Smooth muscle cell (in vitro differentiated cells): ENCODE measurements around the gene ANK3. TPM values are rescaled to one million over a fixed set of nuclear protein-coding genes. Genes with fewer than 3 reads are reported as not detected.

Source experiments
- DNase-seq: peaks from one replicate; lab custom pipeline; 2025; ENCODE audit not compliant: unreplicated experiment; lab: John Stamatoyannopoulos, UW
- H2AFZ ChIP-seq: fragments of 200-600 bp; sonication (generic); 2 replicates; pipeline ENCODE4 v1.6.0; 2016; ENCODE audit warnings: antibody characterized with exemption, low read depth, mild to moderate bottlenecking
- H3F3A ChIP-seq: fragments of 200-600 bp; sonication (generic); 2 replicates; pipeline ENCODE4 v1.6.0; 2017; ENCODE audit warnings: antibody characterized with exemption, low read depth
- H3K27ac ChIP-seq: fragments of 200-600 bp; sonication (generic); 2 replicates; pipeline ENCODE4 v1.5.1; 2016; ENCODE audit warnings: low read depth, mild to moderate bottlenecking
- H3K27me3 ChIP-seq: fragments of 200-600 bp; sonication (generic); 2 replicates; pipeline ENCODE4 v1.6.1; 2016; ENCODE audit warnings: low read depth, mild to moderate bottlenecking
- H3K36me3 ChIP-seq: fragments of 200-600 bp; sonication (generic); 2 replicates; pipeline ENCODE4 v1.5.1; 2016; ENCODE audit warnings: low read depth
- H3K4me1 ChIP-seq: fragments of 200-600 bp; sonication (generic); 2 replicates; pipeline ENCODE4 v1.5.1; 2016; ENCODE audit warnings: low read depth
- H3K4me2 ChIP-seq: fragments of 200-600 bp; sonication (generic); 2 replicates; pipeline ENCODE4 v1.6.0; 2016; ENCODE audit warnings: mild to moderate bottlenecking
- H3K4me3 ChIP-seq: fragments of 200-600 bp; sonication (generic); 2 replicates; pipeline ENCODE4 v1.5.1; 2016; ENCODE audit warnings: mild to moderate bottlenecking
- H3K79me2 ChIP-seq: fragments of 200-600 bp; sonication (generic); 2 replicates; pipeline ENCODE4 v1.6.0; 2016; ENCODE audit warnings: low read depth, mild to moderate bottlenecking
- H3K9ac ChIP-seq: fragments of 200-600 bp; sonication (generic); 2 replicates; pipeline ENCODE4 v1.6.0; 2016; ENCODE audit warnings: low read depth
- H3K9me3 ChIP-seq: fragments of 200-600 bp; sonication (generic); replicated peaks from 2 replicates; pipeline ENCODE4 v1.5.1; 2016; ENCODE audit warnings: low read depth
- H4K20me1 ChIP-seq: fragments of 200-600 bp; sonication (generic); 2 replicates; pipeline ENCODE4 v1.6.0; 2016; ENCODE audit warnings: low read depth
- CTCF ChIP-seq: fragments of 200-600 bp; sonication (generic); IDR thresholded peaks from 2 replicates; pipeline ENCODE4 v1.5.1; 2017; ENCODE audit warnings: borderline replicate concordance, mild to moderate bottlenecking, antibody characterized with exemption; ENCODE audit not compliant: insufficient read depth, poor library complexity, severe bottlenecking
- WGBS: methylation state at CpG from one replicate; pipeline ENCODE4 v1.1.7; 2016; ENCODE audit warnings: low lambda C conversion rate; 5-methylcytosine and 5-hydroxymethylcytosine counted together
- polyA plus RNA-seq: library from polyadenylated mRNA; unstranded; fragments of >200 nt; fragmentation: Nextera tagmentation; extraction: Ambion mirVana; gene quantifications from 2 replicates; pipeline ENCODE4 v1.2.1, GENCODE V29; 2016
- total RNA-seq: library from RNA; depleted of rRNA; stranded (reverse); fragments of >200 nt; gene quantifications from 2 replicates; pipeline ENCODE4 v1.2.3, GENCODE V29; 2014

Gene ANK3
- total and polyA plus RNA-seq, 2 experiments from 2014 or later, result 28.2 to 85.5 TPM

GRCh38 chr10:60350400-60350799 is 39.3 kb downstream of the ANK3 start:
- Histone ChIP-seq H3F3A (peaks cover 9% of the 10 kb centered on the region), H2AFZ (no peak overlapping the region), H4K20me1 (no peaks in the 10 kb centered on the region), H3K27me3 (no peaks in the 10 kb centered on the region), H3K9me3 (no peaks in the 10 kb centered on the region), H3K4me3 (no peak overlapping the region), H3K4me1 (peaks cover 44% of the 10 kb centered on the region), H3K27ac (peak overlapping the region; percentile 63), H3K9ac (no peak overlapping the region), H3K36me3 (no peaks in the 10 kb centered on the region), H3K4me2 (peak overlapping the region; percentile 38), H3K79me2 (no peaks in the 10 kb centered on the region)
- DNase-seq, result no peak
- WGBS, result 17% methylated on average over 2 of the region's 2 CpGs
- TF ChIP-seq CTCF, result no peak

GRCh38 chr10:60349426-60349825 is 40.2 kb downstream of the ANK3 start:
- H2AFZ ChIP-seq, result no peak overlapping the region
- no peaks in the 10 kb centered on the region for H3K79me2 ChIP-seq
- H3F3A ChIP-seq, result peaks cover 9% of the 10 kb centered on the region
- H3K9me3 ChIP-seq, result no peaks in the 10 kb centered on the region
- H4K20me1 ChIP-seq, result no peaks in the 10 kb centered on the region
- peaks cover 42% of the 10 kb centered on the region for H3K4me1 ChIP-seq
- no peak overlapping the region for H3K4me3 ChIP-seq
- WGBS, result 54% methylated on average over 2 of the region's 2 CpGs
- no peak for TF ChIP-seq CTCF
- no peak for DNase-seq
- no peak overlapping the region for H3K9ac ChIP-seq
- no peaks in the 10 kb centered on the region for H3K27me3 ChIP-seq
- no peaks in the 10 kb centered on the region for H3K36me3 ChIP-seq
- H3K4me2 ChIP-seq, result peak overlapping the region; percentile 38
- H3K27ac ChIP-seq, result peak overlapping the region; percentile 63

- no peaks in the 10 kb centered on the region for H3K9me3 ChIP-seq
- peaks cover 9% of the 10 kb centered on the region for H3F3A ChIP-seq
- H3K4me3 ChIP-seq, result no peak overlapping the region
- no peaks in the 10 kb centered on the region for H3K27me3 ChIP-seq
- H3K4me1 ChIP-seq, result peaks cover 38% of the 10 kb centered on the region
- DNase-seq, result no peak
- H3K36me3 ChIP-seq, result no peaks in the 10 kb centered on the region
- H2AFZ ChIP-seq, result no peak overlapping the region
- 40% methylated on average over 2 of the region's 2 CpGs for WGBS
- no peaks in the 10 kb centered on the region for H3K79me2 ChIP-seq
- no peak for TF ChIP-seq CTCF
- H3K4me2 ChIP-seq, result peak overlapping the region; percentile 38
- H4K20me1 ChIP-seq, result no peaks in the 10 kb centered on the region
- H3K9ac ChIP-seq, result no peak overlapping the region
- peak overlapping the region; percentile 63 for H3K27ac ChIP-seq
Measured at GRCh38 chr10:60348982-60349381, 40.7 kb downstream of the ANK3 start.

- TF ChIP-seq CTCF, result no peak
- WGBS, result 100% methylated on average over 1 of the region's 1 CpG
- no peak overlapping the region for H3K9ac ChIP-seq
- no peak for DNase-seq
- H4K20me1 ChIP-seq, result no peaks in the 10 kb centered on the region
- peaks cover 31% of the 10 kb centered on the region for H3K4me1 ChIP-seq
- H3K27me3 ChIP-seq, result no peaks in the 10 kb centered on the region
- H3K9me3 ChIP-seq, result no peaks in the 10 kb centered on the region
- H3K79me2 ChIP-seq, result no peaks in the 10 kb centered on the region
- no peak overlapping the region for H2AFZ ChIP-seq
- no peak overlapping the region for H3K27ac ChIP-seq
- peaks cover 9% of the 10 kb centered on the region for H3F3A ChIP-seq
- no peaks in the 10 kb centered on the region for H3K36me3 ChIP-seq
- H3K4me3 ChIP-seq, result no peak overlapping the region
- H3K4me2 ChIP-seq, result no peak overlapping the region
Measured at GRCh38 chr10:60347270-60347669, 42.4 kb downstream of the ANK3 start.
